H9 (cell line): ENCODE measurements around the gene DNASE1. TPM values are rescaled to one million over a fixed set of nuclear protein-coding genes. Genes with fewer than 3 reads are reported as not detected.

Source experiments
- DNase-seq: peaks from one replicate; pipeline ENCODE4 v3.0.0-alpha.2; 2017
- H2AFZ ChIP-seq: one replicate; pipeline ENCODE4 v1.6.1; 2013; ENCODE audit warnings: mild to moderate bottlenecking, low read length, control low read depth, moderate library complexity
- H2AK5ac ChIP-seq: 2 replicates; pipeline ENCODE4 v1.6.1; 2013; ENCODE audit warnings: low read length, control low read depth, mixed read lengths; ENCODE audit not compliant: insufficient read length
- H2BK120ac ChIP-seq: one replicate; pipeline ENCODE4 v1.6.1; 2013; ENCODE audit warnings: low read depth, mild to moderate bottlenecking, low read length, control low read depth, inconsistent platforms; ENCODE audit not compliant: poor library complexity, severe bottlenecking
- H2BK12ac ChIP-seq: 2 replicates; pipeline ENCODE4 v1.6.1; 2013; ENCODE audit warnings: low read length, control low read depth, mixed read lengths, low read depth; ENCODE audit not compliant: insufficient read length
- H2BK15ac ChIP-seq: 2 replicates; pipeline ENCODE4 v1.6.1; 2013; ENCODE audit warnings: low read depth, low read length, control low read depth
- H2BK20ac ChIP-seq: one replicate; pipeline ENCODE4 v1.6.1; 2013; ENCODE audit warnings: low read depth, mild to moderate bottlenecking, low read length, control low read depth, inconsistent platforms; ENCODE audit not compliant: poor library complexity, severe bottlenecking
- H2BK5ac ChIP-seq: 2 replicates; pipeline ENCODE4 v1.6.1; 2013; ENCODE audit warnings: low read length, control low read depth, mixed read lengths; ENCODE audit not compliant: insufficient read length
- H3K14ac ChIP-seq: 2 replicates; pipeline ENCODE4 v1.6.1; 2013; ENCODE audit warnings: low read length, control low read depth; ENCODE audit not compliant: insufficient read depth
- H3K18ac ChIP-seq: 2 replicates; pipeline ENCODE4 v1.6.1; 2013; ENCODE audit warnings: low read depth, mild to moderate bottlenecking, mixed read lengths, low read length, control low read depth; ENCODE audit not compliant: insufficient read length
- H3K23ac ChIP-seq: 2 replicates; pipeline ENCODE4 v1.6.1; 2013; ENCODE audit warnings: low read length, control low read depth, mixed read lengths, low read depth; ENCODE audit not compliant: insufficient read length
- H3K23me2 ChIP-seq: 2 replicates; pipeline ENCODE4 v1.6.1; 2013; ENCODE audit warnings: low read depth, mild to moderate bottlenecking, mixed read lengths, low read length, control low read depth; ENCODE audit not compliant: insufficient read length, poor library complexity, severe bottlenecking
- H3K27ac ChIP-seq: 2 replicates; pipeline ENCODE4 v1.5.1; 2013; ENCODE audit warnings: low read length, control low read depth, mixed read lengths, low read depth; ENCODE audit not compliant: insufficient read length
- H3K27me3 ChIP-seq: 2 replicates; pipeline ENCODE4 v1.6.1; 2013; ENCODE audit warnings: low read length, control low read depth, inconsistent platforms; ENCODE audit not compliant: insufficient read depth
- H3K4ac ChIP-seq: 2 replicates; pipeline ENCODE4 v1.6.1; 2013; ENCODE audit warnings: low read depth, mild to moderate bottlenecking, control low read depth, inconsistent platforms, low read length, moderate library complexity
- H3K4me1 ChIP-seq: 2 replicates; pipeline ENCODE4 v1.6.1; 2013; ENCODE audit warnings: low read length, control low read depth, inconsistent platforms; ENCODE audit not compliant: insufficient read depth
- H3K4me2 ChIP-seq: 2 replicates; pipeline ENCODE4 v1.6.1; 2013; ENCODE audit warnings: low read length, control low read depth, mixed read lengths; ENCODE audit not compliant: insufficient read length, insufficient read depth
- H3K56ac ChIP-seq: 2 replicates; pipeline ENCODE4 v1.6.1; 2013; ENCODE audit warnings: low read depth, mild to moderate bottlenecking, mixed read lengths, low read length, control low read depth; ENCODE audit not compliant: insufficient read length
- H3K79me1 ChIP-seq: 2 replicates; pipeline ENCODE4 v1.6.1; 2013; ENCODE audit warnings: low read depth, mild to moderate bottlenecking, moderate library complexity, low read length, control low read depth, inconsistent platforms; ENCODE audit not compliant: insufficient read depth, poor library complexity, severe bottlenecking
- H3K79me2 ChIP-seq: 2 replicates; pipeline ENCODE4 v1.6.1; 2013; ENCODE audit warnings: low read length, control low read depth, inconsistent platforms; ENCODE audit not compliant: insufficient read depth
- H3K9ac ChIP-seq: 2 replicates; pipeline ENCODE4 v1.6.1; 2013; ENCODE audit warnings: low read length, control low read depth, mixed read lengths; ENCODE audit not compliant: insufficient read length; ENCODE audit errors: extremely low read depth
- H3K9me3 ChIP-seq: one replicate; pipeline ENCODE4 v1.6.1; 2013; ENCODE audit warnings: low read depth, low read length, inconsistent platforms; ENCODE audit not compliant: control insufficient read depth
- H3T11ph ChIP-seq: one replicate; pipeline ENCODE4 v1.6.1; 2013; ENCODE audit warnings: mild to moderate bottlenecking, low read length, control low read depth, inconsistent platforms
- H4K20me1 ChIP-seq: one replicate; pipeline ENCODE4 v1.6.1; 2013; ENCODE audit not compliant: control insufficient read depth, insufficient read length, insufficient read depth
- H4K5ac ChIP-seq: 2 replicates; pipeline ENCODE4 v1.6.1; 2013; ENCODE audit warnings: low read depth, mild to moderate bottlenecking, mixed read lengths, low read length, control low read depth; ENCODE audit not compliant: insufficient read length
- H4K8ac ChIP-seq: replicated peaks from 2 replicates; pipeline ENCODE4 v1.6.1; 2013; ENCODE audit warnings: low read length, control low read depth, mixed read lengths, low read depth; ENCODE audit not compliant: insufficient read length
- H4K91ac ChIP-seq: 2 replicates; pipeline ENCODE4 v1.6.1; 2013; ENCODE audit warnings: low read depth, mild to moderate bottlenecking, moderate library complexity, mixed read lengths, low read length, control low read depth; ENCODE audit not compliant: insufficient read length
- H3K27ac Mint-ChIP-seq, 3 experiments: 2 replicates in 2 of 3; 3 replicates in 1 of 3; pipeline ENCODE4 v1.8.0; 2020 to 2021; ENCODE audit warnings: mixed read lengths in 3 of 3, mild to moderate bottlenecking in 1 of 3, moderate library complexity in 1 of 3
- H3K27me3 Mint-ChIP-seq: 2 replicates; pipeline ENCODE4 v1.8.0; 2021; ENCODE audit warnings: low read depth, mild to moderate bottlenecking, moderate library complexity, mixed read lengths
- H3K36me3 Mint-ChIP-seq, 3 experiments: 2 replicates in 2 of 3; 3 replicates in 1 of 3; pipeline ENCODE4 v1.8.0; 2020 to 2021; ENCODE audit warnings: low read depth in 3 of 3, mixed read lengths in 3 of 3; ENCODE audit not compliant: insufficient read depth in 1 of 3
- H3K4me1 Mint-ChIP-seq, 2 experiments: 2 replicates each; pipeline ENCODE4 v1.8.0; 2020; ENCODE audit warnings: mixed read lengths in 2 of 2
- H3K4me3 Mint-ChIP-seq, 2 experiments: 2 replicates in 1 of 2; 3 replicates in 1 of 2; pipeline ENCODE4 v1.8.0; 2020 to 2021; ENCODE audit warnings: mild to moderate bottlenecking in 2 of 2, mixed read lengths in 2 of 2, moderate library complexity in 1 of 2
- H3K9me3 Mint-ChIP-seq, 2 experiments: 2 replicates in 1 of 2; 3 replicates in 1 of 2; pipeline ENCODE4 v1.8.0; 2020; ENCODE audit warnings: mild to moderate bottlenecking in 2 of 2, mixed read lengths in 2 of 2, moderate library complexity in 1 of 2
- CTCF ChIP-seq: fragments of 200-600 bp; sonication (generic); conservative IDR thresholded peaks from 3 replicates; pipeline ENCODE4 v1.8.0; 2021; ENCODE audit warnings: antibody characterized with exemption, mild to moderate bottlenecking
- WGBS: extraction: QIAGEN DNeasy Blood & Tissue Kit; methylation state at CpG from one replicate; pipeline ENCODE4 v1.1.7; 2013; ENCODE audit warnings: missing lambda C conversion rate, low lambda C conversion rate, mixed read lengths; ENCODE audit not compliant: insufficient read length; ENCODE audit errors: extremely low coverage; 5-methylcytosine and 5-hydroxymethylcytosine counted together
- total RNA-seq: library from RNA; stranded (reverse); gene quantifications from 2 replicates; pipeline ENCODE4 v1.2.1, GENCODE V29; 2021

DNASE1 gene
- total RNA-seq, 1 experiment from 2014 or later: 10.1 TPM

GRCh38 chr16:3687021-3687420 lies 32.5 kb downstream of the DNASE1 start:
- Histone ChIP-seq H3K4ac (no peak overlapping the region), H4K91ac (no peak overlapping the region), H2BK120ac (no peak overlapping the region), H2BK5ac (no peak overlapping the region), H3K9ac (no peak overlapping the region), H3K4me1 (no peaks in the 10 kb centered on the region), H3K23me2 (no peaks in the 10 kb centered on the region), H2AK5ac (no peak overlapping the region), H3K79me2 (no peaks in the 10 kb centered on the region), H3K9me3 (no peaks in the 10 kb centered on the region), H2BK20ac (no peak overlapping the region), H2BK15ac (no peak overlapping the region), H3K79me1 (no peaks in the 10 kb centered on the region), H3K4me2 (no peak overlapping the region), H2BK12ac (no peak overlapping the region), H3K27ac (no peak overlapping the region), H3K14ac (no peak overlapping the region), H4K5ac (no peak overlapping the region), H2AFZ (no peak overlapping the region), H3K56ac (no peak overlapping the region), H3K23ac (no peak overlapping the region), H3K18ac (no peak overlapping the region), H3T11ph (no peak overlapping the region), H4K8ac (no peak overlapping the region), H4K20me1 (no peaks in the 10 kb centered on the region), H3K27me3 (no peaks in the 10 kb centered on the region)
- peaks cover 4 to 5% of the 10 kb centered on the region in 2 experiments; a peak in 3 of 4 replicates for H3K4me1 Mint-ChIP-seq
- H3K36me3 Mint-ChIP-seq: peaks cover 35 to 81% (median 64%) of the 10 kb centered on the region in 3 experiments
- no peaks in the 10 kb centered on the region for H3K9me3 Mint-ChIP-seq
- TF ChIP-seq CTCF: no peak
- peak overlapping the region in 2 of 3 experiments; percentile 2 to 33; a peak in 2 of 7 replicates for H3K27ac Mint-ChIP-seq
- WGBS: no CpG with 5 or more reads among the region's 7 CpGs
- no peak overlapping the region; a peak in 1 of 5 replicates for H3K4me3 Mint-ChIP-seq
- no peaks in the 10 kb centered on the region for H3K27me3 Mint-ChIP-seq
- DNase-seq: no peak
